CD4-positive, alpha-beta T cell (primary cell): ENCODE measurements around the gene POLL. TPM values are rescaled to one million over a fixed set of nuclear protein-coding genes. Genes with fewer than 3 reads are reported as not detected.
A peak's percentile ranks its signal among the peaks of the same experiment; 100 is the strongest.

Source experiments
- ATAC-seq: fragments of 200-7000 bp; cut with Tn5 transposase; one replicate; pipeline ENCODE4 v1.10.0; 2022; ENCODE audit warnings: mild to moderate bottlenecking; ENCODE audit not compliant: poor library complexity
- CTCF ChIA-PET: fragments of 350-600 bp; sonication (Branson Sonifier 250); formaldehyde crosslinking; loops from one replicate; lab custom pipeline; 2021; ENCODE audit warnings: antibody characterized with exemption, inconsistent platforms; lab: Charles Lee
- POLR2A ChIA-PET: fragments of 350-600 bp; sonication (Branson Sonifier 250); formaldehyde crosslinking; loops from one replicate; lab custom pipeline; 2021; ENCODE audit warnings: antibody characterized with exemption, inconsistent platforms; lab: Charles Lee
- DNase-seq, 14 experiments: peaks; one replicate each; pipeline ENCODE4 v3.0.0-alpha.2; 2013 to 2020; ENCODE audit warnings: mixed read lengths in 2 of 14
- H3K27ac ChIP-seq, 2 donors: one replicate each; pipeline versions ENCODE4 v1.5.1 to v1.7.0; 2013; ENCODE audit warnings: low read length in 2 of 2, low read depth in 1 of 2, mild to moderate bottlenecking in 1 of 2
- H3K27me3 ChIP-seq, 2 experiments: 1 replicate in 1 of 2; 2 replicates in 1 of 2; pipeline versions ENCODE4 v1.6.1 to v1.7.0; 2013; ENCODE audit warnings: low read length in 2 of 2, control low read depth in 1 of 2, mild to moderate bottlenecking in 1 of 2, moderate library complexity in 1 of 2; ENCODE audit not compliant: insufficient read depth in 2 of 2, control insufficient read depth in 1 of 2
- H3K36me3 ChIP-seq: one replicate; pipeline ENCODE4 v1.6.1; 2013; ENCODE audit warnings: low read length, control low read depth; ENCODE audit not compliant: insufficient read depth
- H3K4me1 ChIP-seq: one replicate; pipeline ENCODE4 v1.6.1; 2013; ENCODE audit warnings: low read length, control low read depth; ENCODE audit not compliant: insufficient read depth
- H3K4me3 ChIP-seq: one replicate; pipeline ENCODE4 v1.5.1; 2013; ENCODE audit warnings: mild to moderate bottlenecking, low read length, moderate library complexity
- H3K9me3 ChIP-seq, 2 experiments: 1 replicate in 1 of 2; 2 replicates in 1 of 2; pipeline versions ENCODE4 v1.6.1 to v1.7.0; 2013; ENCODE audit warnings: low read length in 2 of 2, mild to moderate bottlenecking in 2 of 2, control low read depth in 1 of 2, moderate library complexity in 1 of 2; ENCODE audit not compliant: control insufficient read depth in 1 of 2, insufficient read depth in 1 of 2
- H3K27ac Mint-ChIP-seq: one replicate; pipeline ENCODE4 v1.8.0; 2020; ENCODE audit warnings: mixed read lengths
- H3K27me3 Mint-ChIP-seq: one replicate; pipeline ENCODE4 v1.8.0; 2021; ENCODE audit warnings: mixed read lengths
- H3K36me3 Mint-ChIP-seq: one replicate; pipeline ENCODE4 v1.8.0; 2021; ENCODE audit warnings: low read depth, mixed read lengths
- H3K4me1 Mint-ChIP-seq: one replicate; pipeline ENCODE4 v1.8.0; 2021; ENCODE audit warnings: low read depth, mixed read lengths
- H3K4me3 Mint-ChIP-seq: one replicate; pipeline ENCODE4 v1.8.0; 2020; ENCODE audit warnings: mild to moderate bottlenecking, mixed read lengths
- H3K9me3 Mint-ChIP-seq: one replicate; pipeline ENCODE4 v1.8.0; 2020; ENCODE audit warnings: mixed read lengths
- CTCF ChIP-seq: fragments of 200-600 bp; IDR thresholded peaks from one replicate; pipeline ENCODE4 v1.8.0; 2022; ENCODE audit warnings: antibody characterized with exemption, mild to moderate bottlenecking
- intact Hi-C, 2 experiments: fragments of 100-400 bp; cut with DNase I in 1 of 2; cut with micrococcal nuclease in 1 of 2; formaldehyde crosslinking; loops; one replicate each; pipeline versions ENCODE4 v1.15.1 to v1.9.0; 2023 to 2025; cut with DNase I, micrococcal nuclease
- total RNA-seq, 174 experiments: library from RNA in 2 of 174; stranded (reverse) in 2 of 174; gene quantifications; one replicate each; pipeline ENCODE4 v1.2.3 and lab custom pipeline; 2021 to 2026

POLL gene
- total RNA-seq, 2 experiments from 2014 or later, result 23.3 to 24.3 TPM

- peaks cover 76% of the 10 kb centered on the region for H3K36me3 ChIP-seq
- Mint-ChIP-seq H3K4me1 (no peaks in the 10 kb centered on the region), H3K9me3 (no peaks in the 10 kb centered on the region), H3K27ac (peak overlapping the region; percentile 53), H3K27me3 (no peaks in the 10 kb centered on the region), H3K36me3 (peaks cover 48% of the 10 kb centered on the region), H3K4me3 (no peak overlapping the region)
- ChIA-PET CTCF (no interaction called here), POLR2A (no interaction called here)
- no peaks in the 10 kb centered on the region for H3K9me3 ChIP-seq
- H3K27ac ChIP-seq, result no peak overlapping the region
- no peak for TF ChIP-seq CTCF
- peak in 1 of 14 experiments; percentile 10 for DNase-seq
- no peak overlapping the region for H3K4me3 ChIP-seq
- H3K4me1 ChIP-seq, result no peaks in the 10 kb centered on the region
- no peak for ATAC-seq
- H3K27me3 ChIP-seq, result no peaks in the 10 kb centered on the region
- intact Hi-C loops, result no loop called here
These were observed 23.2 kb upstream of the POLL start for GRCh38 chr10:101611096-101611905.

- H3K27ac Mint-ChIP-seq, result no peak overlapping the region
- Histone ChIP-seq H3K27ac (no peak overlapping the region), H3K9me3 (no peaks in the 10 kb centered on the region), H3K4me1 (no peaks in the 10 kb centered on the region), H3K27me3 (no peaks in the 10 kb centered on the region), H3K36me3 (peaks cover 69% of the 10 kb centered on the region), H3K4me3 (no peak overlapping the region)
- ChIA-PET POLR2A (no interaction called here), CTCF (no interaction called here)
- intact Hi-C loops, result no loop called here
- no peaks in the 10 kb centered on the region for H3K9me3 Mint-ChIP-seq
- no peaks in the 10 kb centered on the region for H3K27me3 Mint-ChIP-seq
- H3K4me1 Mint-ChIP-seq, result no peaks in the 10 kb centered on the region
- DNase-seq, result peak in 1 of 14 experiments; percentile 8
- no peak overlapping the region for H3K4me3 Mint-ChIP-seq
- no peak for ATAC-seq
- peaks cover 57% of the 10 kb centered on the region for H3K36me3 Mint-ChIP-seq
- TF ChIP-seq CTCF, result no peak
These were observed 21.4 kb upstream of the POLL start for GRCh38 chr10:101609481-101609880.

- Histone ChIP-seq H3K4me3 (no peak overlapping the region), H3K36me3 (peaks cover 55% of the 10 kb centered on the region), H3K4me1 (no peaks in the 10 kb centered on the region), H3K27me3 (no peaks in the 10 kb centered on the region), H3K27ac (no peak overlapping the region), H3K9me3 (no peaks in the 10 kb centered on the region)
- H3K27ac Mint-ChIP-seq, result no peak overlapping the region
- TF ChIP-seq CTCF, result no peak
- POLR2A ChIA-PET, result no interaction called here
- intact Hi-C loops, result no loop called here
- H3K9me3 Mint-ChIP-seq, result no peaks in the 10 kb centered on the region
- no peak for ATAC-seq
- CTCF ChIA-PET, result no interaction called here
- H3K27me3 Mint-ChIP-seq, result no peaks in the 10 kb centered on the region
- no peak for DNase-seq
- peaks cover 62% of the 10 kb centered on the region for H3K36me3 Mint-ChIP-seq
- no peaks in the 10 kb centered on the region for H3K4me1 Mint-ChIP-seq
- no peak overlapping the region for H3K4me3 Mint-ChIP-seq
These were observed 19.1 kb upstream of the POLL start for GRCh38 chr10:101607124-101607523.
